Sciatic nerve (tissue), 2 donors: Measurements from ENCODE around the gene PSMD5. TPM values are rescaled to one million over a fixed set of nuclear protein-coding genes. Genes with fewer than 3 reads are reported as not detected.

ENCODE experiments used
- ATAC-seq: fragments of 200-7000 bp; cut with Tn5 transposase; one replicate; pipeline ENCODE4 v1.9.1; 2020; ENCODE audit warnings: mild to moderate bottlenecking, moderate library complexity
- DNase-seq: peaks from one replicate; pipeline ENCODE4 v3.0.0-alpha.2; 2020; ENCODE audit warnings: low spot score
- intact Hi-C: fragments of 100-400 bp; cut with DNase I; formaldehyde crosslinking; loops from one replicate; pipeline ENCODE4 v1.14.2; 2022
- total RNA-seq: library from RNA; stranded (reverse); fragmentation: NEBNext Ultra II Directional; extraction: Animal tissue kit (Norgen Biotek cat#: 25700); gene quantifications from one replicate; pipeline ENCODE4 v1.2.1, GENCODE V29; 2021
- donor health status: DM: no; HTN: no; CAD: no.
- donor health status: DM: no; HTN: no; CAD: no.

PSMD5 gene
- total RNA-seq, 1 donor from 2014 or later = 39.0 TPM

- intact Hi-C loops = loop anchor here (1.0 kb wide), 1 partner anchor 23 kb away; no protein-coding TSS in a partner anchor
- no peak for ATAC-seq
- peak; percentile 12 for DNase-seq
Measured at GRCh38 chr9:120861935-120862334, 19.2 kb upstream of the PSMD5 start.

GRCh38 chr9:120860083-120860482, 17.4 kb upstream of the PSMD5 start:
- DNase-seq (no peak), ATAC-seq (no peak)
- intact Hi-C loops = no loop called here

- intact Hi-C loops = no loop called here
- DNase-seq = no peak
- no peak for ATAC-seq
Measured at GRCh38 chr9:120859361-120859760, 16.6 kb upstream of the PSMD5 start.

- DNase-seq (no peak), ATAC-seq (no peak)
- intact Hi-C loops = no loop called here
Measured at GRCh38 chr9:120857902-120858301, 15.2 kb upstream of the PSMD5 start.

GRCh38 chr9:120857481-120857880, 14.8 kb upstream of the PSMD5 start:
- intact Hi-C loops = no loop called here
- no peak for ATAC-seq
- DNase-seq = peak; percentile 34

GRCh38 chr9:120856700-120857099, 14.0 kb upstream of the PSMD5 start:
- intact Hi-C loops = no loop called here
- DNase-seq (no peak), ATAC-seq (peak; percentile 39)

GRCh38 chr9:120855827-120856670, 13.3 kb upstream of the PSMD5 start:
- intact Hi-C loops = no loop called here
- DNase-seq (no peak), ATAC-seq (no peak)

- ATAC-seq = no peak
- intact Hi-C loops = no loop called here
- DNase-seq = no peak
Measured at GRCh38 chr9:120854596-120855327, 12.0 kb upstream of the PSMD5 start.

GRCh38 chr9:120853198-120853597, 10.5 kb upstream of the PSMD5 start:
- ATAC-seq = no peak
- DNase-seq = no peak
- intact Hi-C loops = no loop called here

- intact Hi-C loops = no loop called here
- no peak for DNase-seq
- no peak for ATAC-seq
Measured at GRCh38 chr9:120852240-120853010, 9.7 kb upstream of the PSMD5 start.

GRCh38 chr9:120851449-120851848, 8.7 kb upstream of the PSMD5 start:
- intact Hi-C loops = no loop called here
- DNase-seq (no peak), ATAC-seq (no peak)

GRCh38 chr9:120850315-120850714, 7.6 kb upstream of the PSMD5 start:
- DNase-seq (no peak), ATAC-seq (no peak)
- intact Hi-C loops = no loop called here

GRCh38 chr9:120846906-120847305, 4.2 kb upstream of the PSMD5 start:
- intact Hi-C loops = no loop called here
- ATAC-seq = no peak

GRCh38 chr9:120846251-120846889, 3.6 kb upstream of the PSMD5 start:
- no peak for ATAC-seq
- DNase-seq = no peak
- intact Hi-C loops = no loop called here

More at GRCh38 chr9:120846906-120847305, 4.2 kb upstream of the PSMD5 start:
- no peak for DNase-seq

GRCh38 chr9:120845255-120845654, 2.5 kb upstream of the PSMD5 start:
- DNase-seq (no peak), ATAC-seq (no peak)
- intact Hi-C loops = no loop called here

- DNase-seq = no peak
- ATAC-seq = peak; percentile 29
- intact Hi-C loops = no loop called here
Measured at GRCh38 chr9:120841930-120842684, 615 bp downstream of the PSMD5 start.

- ATAC-seq (no peak), DNase-seq (no peak)
- intact Hi-C loops = loop anchor here (1.0 kb wide), 1 partner anchor 23 kb away; no protein-coding TSS in a partner anchor
Measured at GRCh38 chr9:120839146-120839545, 3.6 kb downstream of the PSMD5 start.

GRCh38 chr9:120837921-120838320, 4.8 kb downstream of the PSMD5 start:
- intact Hi-C loops = no loop called here
- ATAC-seq = no peak

More at GRCh38 chr9:120837921-120838320, 4.8 kb downstream of the PSMD5 start:
- DNase-seq = no peak
